NB4 (cell line): Measurements from ENCODE around the gene TRABD2B.

Experiments used
- MAX ChIP-seq: IDR thresholded peaks from 2 replicates; pipeline ENCODE4 v1.6.1; 2011; ENCODE audit warnings: low read depth, low read length
- MYC ChIP-seq: IDR thresholded peaks from 2 replicates; pipeline ENCODE4 v1.6.1; 2011; ENCODE audit warnings: low read depth, low read length
- POLR2A ChIP-seq: IDR thresholded peaks from 2 replicates; pipeline ENCODE4 v1.6.1; 2011; ENCODE audit warnings: mild to moderate bottlenecking; ENCODE audit not compliant: insufficient read length; ENCODE audit errors: extremely low read depth
- TF ChIP-seq, protein P1 (sequence below): IDR thresholded peaks from one replicate; pipeline ENCODE4 v1.5.1; 2012; ENCODE audit warnings: low read depth, low read length

DNA sequence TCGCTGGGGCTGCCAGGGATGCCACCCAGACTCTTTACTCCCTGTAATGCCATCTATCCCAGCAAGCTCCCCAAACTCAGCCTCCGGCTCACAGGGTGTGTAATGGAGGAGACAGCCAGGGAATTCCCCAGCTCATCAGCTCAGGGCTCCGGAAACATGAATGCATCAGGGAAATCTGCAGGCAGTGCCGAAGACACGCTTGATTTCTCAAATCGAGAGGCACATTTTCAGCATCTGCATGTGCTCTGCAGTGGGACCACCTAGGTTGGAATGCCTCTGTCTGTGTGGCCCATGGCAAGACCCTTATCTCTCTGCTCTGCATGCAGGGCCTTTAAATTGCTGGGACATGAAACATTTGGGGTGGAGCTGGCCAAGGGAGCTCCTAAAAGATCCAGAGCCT, 170.1 kb downstream of the TRABD2B start:
- TF ChIP-seq, protein P1, sequence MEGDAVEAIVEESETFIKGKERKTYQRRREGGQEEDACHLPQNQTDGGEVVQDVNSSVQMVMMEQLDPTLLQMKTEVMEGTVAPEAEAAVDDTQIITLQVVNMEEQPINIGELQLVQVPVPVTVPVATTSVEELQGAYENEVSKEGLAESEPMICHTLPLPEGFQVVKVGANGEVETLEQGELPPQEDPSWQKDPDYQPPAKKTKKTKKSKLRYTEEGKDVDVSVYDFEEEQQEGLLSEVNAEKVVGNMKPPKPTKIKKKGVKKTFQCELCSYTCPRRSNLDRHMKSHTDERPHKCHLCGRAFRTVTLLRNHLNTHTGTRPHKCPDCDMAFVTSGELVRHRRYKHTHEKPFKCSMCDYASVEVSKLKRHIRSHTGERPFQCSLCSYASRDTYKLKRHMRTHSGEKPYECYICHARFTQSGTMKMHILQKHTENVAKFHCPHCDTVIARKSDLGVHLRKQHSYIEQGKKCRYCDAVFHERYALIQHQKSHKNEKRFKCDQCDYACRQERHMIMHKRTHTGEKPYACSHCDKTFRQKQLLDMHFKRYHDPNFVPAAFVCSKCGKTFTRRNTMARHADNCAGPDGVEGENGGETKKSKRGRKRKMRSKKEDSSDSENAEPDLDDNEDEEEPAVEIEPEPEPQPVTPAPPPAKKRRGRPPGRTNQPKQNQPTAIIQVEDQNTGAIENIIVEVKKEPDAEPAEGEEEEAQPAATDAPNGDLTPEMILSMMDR, result no peak
- no peak for TF ChIP-seq MAX
- TF ChIP-seq POLR2A, result no peak
- TF ChIP-seq MYC, result no peak
